Measurements from ENCODE around the gene RBM47.
A peak's percentile ranks its signal among the peaks of the same experiment; 100 is the strongest.
"Not testable (repeated sequence)": the region's sequence is repeated elsewhere in the genome, so short reads cannot be mapped to it uniquely, and the experiment has no call there.

The RBM47 gene

GRCh38 chr4:40629401-40630334, at the start of gene RBM47:
Gene RBM47 (minus strand): TSS chr4:40629864. CDS start chr4:40438893, 190,971 bp downstream.
- DNase-seq, result peak; percentile 17

- DNase-seq, result no peak
Measured at GRCh38 chr4:40678421-40678820, 48.8 kb upstream of the RBM47 start.

- no peak for DNase-seq
Measured at GRCh38 chr4:40675166-40675565, 45.5 kb upstream of the RBM47 start.

GRCh38 chr4:40672528-40673522, 43.2 kb upstream of the RBM47 start:
- peak; percentile 41 for DNase-seq

- DNase-seq, result no peak
Measured at GRCh38 chr4:40669504-40669903, 39.8 kb upstream of the RBM47 start.

- no peak for DNase-seq
Measured at GRCh38 chr4:40665842-40666241, 36.2 kb upstream of the RBM47 start.

- DNase-seq, result no peak
Measured at GRCh38 chr4:40662962-40663604, 33.4 kb upstream of the RBM47 start.

- no peak for DNase-seq
Measured at GRCh38 chr4:40661803-40662202, 32.1 kb upstream of the RBM47 start.

- no peak for DNase-seq
Measured at GRCh38 chr4:40656201-40656863, 26.7 kb upstream of the RBM47 start.

- no peak for DNase-seq
Measured at GRCh38 chr4:40651280-40651679, 21.6 kb upstream of the RBM47 start.

- no peak for DNase-seq
Measured at GRCh38 chr4:40649321-40649720, 19.7 kb upstream of the RBM47 start.

GRCh38 chr4:40648742-40649281, 19.1 kb upstream of the RBM47 start:
- no peak for DNase-seq

- no peak for DNase-seq
Measured at GRCh38 chr4:40648131-40648530, 18.5 kb upstream of the RBM47 start.

GRCh38 chr4:40645586-40645985, 15.9 kb upstream of the RBM47 start:
- no peak for DNase-seq

- DNase-seq, result no peak
Measured at GRCh38 chr4:40632080-40632479, 2.4 kb upstream of the RBM47 start.

- peak; percentile 2 for DNase-seq
Measured at GRCh38 chr4:40630335-40631021, 814 bp upstream of the RBM47 start.

GRCh38 chr4:40628888-40629287, 776 bp downstream of the RBM47 start:
- no peak for DNase-seq

GRCh38 chr4:40628407-40628806, 1.3 kb downstream of the RBM47 start:
- DNase-seq, result not testable (repeated sequence)

GRCh38 chr4:40627540-40627939, 2.1 kb downstream of the RBM47 start:
- DNase-seq, result no peak

- DNase-seq, result no peak
Measured at GRCh38 chr4:40626183-40626990, 3.3 kb downstream of the RBM47 start.

- DNase-seq, result no peak
Measured at GRCh38 chr4:40623707-40624106, 6.0 kb downstream of the RBM47 start.
